ENCODE measurements around the gene HS3ST4. TPM values are rescaled to one million over a fixed set of nuclear protein-coding genes. Genes with fewer than 3 reads are reported as not detected.

The HS3ST4 gene
- total and polyA plus RNA-seq, 2 of the 4 experiments (the other 2 are of a cell fraction): not detected

GRCh38 chr16:25868106-25868505 is 176.3 kb downstream of the HS3ST4 start:
- in situ Hi-C loops (cut with MboI; ENCODE audit: low sequenced_read_pairs): no loop called here
- no TSS peak for BruUV-seq (replicated peaks)
- Histone ChIP-seq H3K9me1 (ENCODE audit: insufficient read depth, low read length) (no peaks in the 10 kb centered on the region), H4K20me1 (ENCODE audit: insufficient read depth, low read length) (no peaks in the 10 kb centered on the region), H3K27me3 (ENCODE audit: control insufficient read depth, insufficient read depth, low read length) (no peaks in the 10 kb centered on the region), H3K9ac (ENCODE audit: low read depth, low read length) (no peak overlapping the region), H2BK5ac (ENCODE audit: low read depth, low read length, poor library complexity, severe bottlenecking) (no peak overlapping the region), H3K23ac (ENCODE audit: low read depth, low read length) (no peak overlapping the region), H2BK120ac (ENCODE audit: low read depth, low read length) (no peak overlapping the region), H3K79me1 (ENCODE audit: low read depth in 1 of 2, low read length in 2 of 2) (no peaks in the 10 kb centered on the region), H2AK5ac (ENCODE audit: low read depth, low read length) (no peak overlapping the region), H2AK9ac (replicated peaks; ENCODE audit: low read depth, low read length, poor library complexity) (no peak overlapping the region), H3K4ac (ENCODE audit: low read depth, low read length) (no peak overlapping the region), H2AFZ (replicated peaks; ENCODE audit: low read length, poor library complexity) (no peak overlapping the region), H3K9me3 (ENCODE audit: control insufficient read depth, insufficient read depth, low read length) (no peaks in the 10 kb centered on the region), H2BK20ac (ENCODE audit: low read depth, low read length) (no peak overlapping the region), H3K27ac (ENCODE audit: insufficient read depth, low read length) (no peak overlapping the region), H3K56ac (ENCODE audit: extremely low read depth, insufficient read depth, low read length) (no peak overlapping the region), H3K14ac (replicated peaks; ENCODE audit: low read depth, low read length) (no peak overlapping the region), H3K4me2 (ENCODE audit: low read depth, low read length) (no peak overlapping the region), H3K18ac (ENCODE audit: low read depth, low read length) (no peak overlapping the region), H4K91ac (ENCODE audit: insufficient read depth, low read depth, low read length) (no peak overlapping the region), H3K36me3 (ENCODE audit: control insufficient read depth, insufficient read depth, low read length) (no peaks in the 10 kb centered on the region), H3K4me3 (ENCODE audit: insufficient read depth, low read depth, low read length) (no peak overlapping the region), H4K8ac (ENCODE audit: low read depth in 2 of 2, low read length in 2 of 2) (no peak overlapping the region), H3K4me1 (ENCODE audit: control insufficient read depth, insufficient read depth, low read length) (no peaks in the 10 kb centered on the region), H2BK15ac (ENCODE audit: low read depth, low read length) (no peak overlapping the region), H4K5ac (ENCODE audit: low read depth, low read length) (no peak overlapping the region)
- no peak for DNase-seq
- WGBS, 2 experiments (ENCODE audit: extremely low coverage in 2 of 2, insufficient read length in 1 of 2): no CpG with 5 or more reads among the region's 6 CpGs
- TF ChIP-seq SMC3 (IDR thresholded peaks at IDR 0.05; ENCODE audit: low read depth, low read length): no peak
- no peak for TF ChIP-seq FOS (IDR thresholded peaks at IDR 0.05; ENCODE audit: low read depth, low read length)
- no peak for TF ChIP-seq RCOR1 (IDR thresholded peaks at IDR 0.05; ENCODE audit: insufficient replicate concordance, low read length)
- no peak for TF ChIP-seq RAD21 (IDR thresholded peaks at IDR 0.05; ENCODE audit: low read length)
- no peak for TF ChIP-seq ELK1 (IDR thresholded peaks at IDR 0.05; ENCODE audit: borderline replicate concordance, low read depth, low read length)
- TF ChIP-seq MAZ (IDR thresholded peaks at IDR 0.05; ENCODE audit: borderline replicate concordance, low read depth, low read length): no peak
- TF ChIP-seq MXI1 (IDR thresholded peaks at IDR 0.05; ENCODE audit: borderline replicate concordance, low read depth, low read length): no peak
- TF ChIP-seq USF2 (IDR thresholded peaks at IDR 0.05; ENCODE audit: low read depth, low read length): no peak
- TF ChIP-seq CEBPB (IDR thresholded peaks at IDR 0.05; ENCODE audit: low read depth, low read length): no peak
- no peak for TF ChIP-seq POLR2A (IDR thresholded peaks at IDR 0.05; ENCODE audit: low read depth, low read length)
- no peak for TF ChIP-seq RFX5 (IDR thresholded peaks at IDR 0.05; ENCODE audit: low read depth, low read length)
- TF ChIP-seq CHD1 (IDR thresholded peaks at IDR 0.05; ENCODE audit: low read depth, low read length): no peak
- ChIA-PET CTCF (no interaction called here), POLR2A (ENCODE audit: unreplicated experiment) (no interaction called here)
- dilution Hi-C loops (cut with HindIII; ENCODE audit: low sequenced_read_pairs, unreplicated experiment): no loop called here
- no peak for ATAC-seq (ENCODE audit: low read depth)
- intact Hi-C loops (cut with micrococcal nuclease): no loop called here

All from IMR-90 (cell line).